NCI-H128 (cell line): Measurements from ENCODE around the gene IFNA5.

Experiments used
- DNase-seq: peaks from one replicate; lab custom pipeline; 2025; ENCODE audit not compliant: unreplicated experiment; lab: John Stamatoyannopoulos, UW

Gene IFNA5

DNA sequence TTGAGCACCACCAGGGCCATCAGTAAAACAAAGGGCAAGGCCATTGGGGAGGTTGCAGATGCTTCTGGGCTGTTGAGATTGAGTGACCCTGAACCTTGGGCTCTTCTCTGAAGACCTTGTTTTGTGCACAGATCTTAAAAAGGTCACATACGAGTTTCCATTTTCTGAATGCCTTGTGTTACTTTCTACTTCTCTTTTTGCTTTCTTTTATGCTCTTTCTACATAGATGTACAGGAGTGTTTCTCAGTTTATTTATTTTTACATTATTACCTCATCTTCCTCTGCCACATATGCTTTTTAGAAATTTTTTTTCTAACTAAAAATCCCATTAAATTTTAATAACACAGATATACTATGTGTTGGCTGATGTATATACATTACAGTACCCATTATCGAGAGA is at the start of gene IFNA5:
IFNA5 (minus strand) TSS at position 101 of the 400 bp plus-strand sequence; CDS start at position 44, 57 bp downstream.
- DNase-seq = no peak

DNA sequence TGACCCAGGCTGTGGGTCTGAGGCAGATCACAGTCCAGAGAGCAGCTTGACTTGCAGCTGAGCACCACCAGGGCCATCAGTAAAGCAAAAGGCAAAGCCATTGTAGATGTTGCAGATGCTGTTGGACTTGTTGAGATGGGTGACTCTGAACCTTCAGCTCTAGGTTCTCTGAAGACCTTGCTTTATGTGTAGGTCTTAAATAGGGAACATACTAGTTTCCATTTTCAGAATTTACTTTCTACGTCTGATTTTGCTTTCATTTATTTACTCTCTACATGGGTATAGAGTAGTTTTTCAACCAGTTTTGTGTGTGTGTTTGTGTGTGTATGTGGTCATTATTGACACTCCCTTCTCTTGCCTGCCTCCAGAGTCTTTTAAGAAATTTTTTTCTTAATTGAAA is 45.7 kb upstream of the IFNA5 start, which contains the start of gene IFNA6:
IFNA6 (minus strand) TSS at position 101 of the 400 bp plus-strand sequence; CDS start at position 101, 0 bp downstream.
- DNase-seq = no peak

DNA sequence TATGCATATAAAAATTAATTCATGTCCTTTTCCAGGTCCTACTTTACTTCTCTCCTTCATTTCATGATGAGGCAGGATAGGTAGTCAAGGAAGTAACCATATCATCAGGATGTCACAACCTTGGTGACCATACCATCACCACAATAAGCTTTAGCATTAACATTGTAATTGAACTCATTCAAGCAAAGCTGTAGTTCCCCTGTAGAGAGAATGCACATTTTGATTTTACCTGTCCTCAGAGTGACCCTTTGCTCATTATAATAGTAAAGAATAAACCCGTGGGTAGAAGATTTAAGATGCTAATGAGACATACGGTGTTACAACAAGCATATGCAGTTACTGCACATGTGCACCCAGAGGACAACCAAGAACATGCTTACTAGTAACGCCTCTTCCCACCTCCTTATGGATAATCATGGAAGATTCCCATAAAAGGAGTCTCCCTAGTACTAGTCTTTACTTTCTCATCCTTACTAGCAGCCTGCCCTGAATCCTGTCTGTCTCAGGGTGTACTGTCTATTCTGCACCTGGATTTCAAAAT is 43.4 kb upstream of the IFNA5 start:
- DNase-seq = no peak

DNA sequence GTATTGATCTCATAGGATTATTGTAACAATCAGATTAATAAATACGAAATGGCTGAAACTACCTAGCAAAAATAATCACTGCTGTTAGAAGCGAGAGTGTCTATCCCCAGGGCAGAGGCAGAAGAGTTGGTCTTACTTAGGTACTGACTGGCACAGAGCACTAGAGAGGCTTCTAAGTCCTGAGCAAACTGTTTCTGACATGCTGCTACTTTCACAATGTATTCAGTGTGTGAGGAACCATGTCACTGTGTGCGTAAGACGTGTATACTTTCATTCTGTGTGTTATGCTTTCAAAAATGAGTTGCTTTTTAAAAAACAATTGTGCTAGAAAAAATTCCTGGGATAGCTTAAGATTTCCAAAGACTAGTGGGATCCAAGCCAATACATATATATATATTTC is 35.6 kb upstream of the IFNA5 start:
- DNase-seq = no peak

DNA sequence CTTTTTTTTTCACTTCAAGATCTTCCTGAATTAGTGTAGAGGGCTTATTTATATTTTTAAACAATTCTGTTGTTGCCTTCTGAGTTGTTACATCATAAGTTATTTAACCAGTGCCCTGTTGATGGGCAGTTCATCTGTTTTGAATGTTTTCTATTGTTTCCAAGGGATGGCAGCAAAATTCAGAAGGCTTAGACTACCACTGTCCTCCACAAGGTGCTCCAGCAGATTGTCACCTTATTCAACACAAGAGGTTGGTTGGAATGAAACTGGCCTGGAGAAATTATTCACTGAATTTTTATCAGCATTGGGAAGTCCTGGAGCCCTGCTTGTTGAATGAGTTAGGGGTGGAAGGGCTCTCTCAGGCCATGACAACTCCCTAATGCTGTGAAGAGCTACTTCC is 31.3 kb upstream of the IFNA5 start:
- DNase-seq = no peak

DNA sequence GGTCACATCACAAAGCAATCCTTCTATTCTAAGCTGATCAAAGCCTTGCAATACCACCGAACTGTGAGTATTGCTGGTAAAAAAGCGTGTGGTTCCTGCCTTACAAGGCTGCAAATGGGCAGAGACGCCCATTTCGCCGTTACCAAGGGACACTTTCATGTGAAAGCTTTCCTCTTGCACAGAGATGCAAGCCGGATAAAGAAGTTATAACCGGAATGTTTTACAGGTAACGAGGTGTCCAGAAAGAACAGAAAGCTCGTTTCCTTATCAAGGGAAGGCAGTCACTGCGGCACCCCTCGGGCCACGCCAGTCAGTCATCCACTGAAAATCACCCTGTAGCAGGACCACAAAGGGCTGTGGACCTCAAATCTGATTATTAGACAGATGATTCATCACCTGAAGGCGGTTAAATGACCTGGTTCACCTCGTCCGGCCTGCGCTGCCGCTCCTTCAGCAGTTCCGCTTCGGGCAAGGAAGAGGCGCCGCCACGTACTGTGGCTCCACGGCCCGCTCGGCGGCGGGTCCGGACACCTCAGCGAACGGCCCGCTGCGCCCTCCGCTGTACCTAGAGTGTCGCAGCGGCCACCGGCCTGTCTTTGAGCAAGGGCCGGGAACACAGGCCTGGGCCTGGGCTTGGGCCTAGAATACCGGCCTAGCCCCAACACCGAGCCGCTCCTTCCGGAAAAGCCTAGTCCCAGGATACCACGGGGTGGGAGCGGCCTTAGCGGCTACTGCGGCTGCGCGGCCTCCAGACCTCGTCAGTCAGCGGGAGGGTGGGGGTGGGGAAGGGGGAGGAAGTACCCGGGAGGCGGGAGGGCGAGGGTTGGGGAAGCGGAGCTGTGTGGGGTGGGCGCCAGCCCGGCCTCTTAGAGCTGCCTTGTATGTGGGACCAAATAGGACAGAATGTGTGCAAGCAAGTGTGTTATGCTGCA is 29.9 kb upstream of the IFNA5 start, which contains the start of gene KLHL9:
KLHL9 (minus strand) TSS at position 704 of the 932 bp plus-strand sequence; CDS start at position 159, 545 bp downstream.
- peak; percentile 74 for DNase-seq

DNA sequence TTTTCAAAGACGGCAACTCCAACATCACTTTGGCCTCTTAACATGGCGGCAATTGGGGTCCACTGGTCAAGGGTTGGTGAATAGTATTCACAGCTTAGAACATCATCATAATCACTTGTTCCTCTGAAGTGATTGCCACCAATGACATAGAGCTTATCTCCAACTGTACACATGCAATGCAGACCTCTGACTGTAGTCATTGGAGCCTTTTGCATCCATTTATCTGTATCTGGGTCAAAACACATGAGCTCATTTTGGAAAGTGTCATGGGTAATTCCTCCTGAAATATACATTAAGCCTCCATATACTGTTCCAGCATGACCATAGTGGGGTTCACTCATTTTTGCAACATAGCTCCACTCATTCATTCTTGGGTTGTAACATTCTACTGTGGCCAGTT is 28.1 kb upstream of the IFNA5 start:
- no peak for DNase-seq

DNA sequence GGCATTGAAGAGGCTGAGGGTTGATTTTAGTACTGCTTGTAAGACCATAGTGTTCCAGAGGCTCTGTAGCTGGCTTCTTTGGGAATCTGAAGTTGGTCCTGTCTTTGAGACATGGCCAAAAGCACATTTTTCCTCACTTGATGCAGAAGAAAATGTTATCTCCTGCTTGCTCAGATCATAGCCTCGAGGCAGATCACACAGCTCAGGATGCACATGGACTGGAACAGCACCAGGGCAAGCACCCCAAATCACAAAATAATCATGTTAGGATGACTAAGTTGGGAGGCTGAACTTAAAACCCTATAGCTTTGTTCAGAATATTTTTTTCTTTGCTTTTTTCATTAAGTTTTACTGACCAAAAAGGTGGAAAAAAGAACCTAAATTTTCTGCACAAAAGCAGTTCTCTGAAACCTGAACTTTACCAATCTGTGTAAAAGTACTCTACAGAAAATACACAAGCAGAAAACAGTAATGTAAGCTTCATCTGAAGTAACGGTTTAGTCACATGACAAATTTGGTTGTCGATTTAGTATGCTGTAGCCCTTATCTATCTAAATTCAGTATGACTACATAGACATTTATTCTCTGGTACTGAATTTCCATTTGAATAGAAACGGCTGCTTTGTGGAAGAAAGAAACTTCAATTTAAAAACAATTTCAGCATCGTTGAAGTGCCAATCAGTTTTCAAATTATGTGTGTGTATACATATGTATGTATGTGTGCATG is 26.7 kb upstream of the IFNA5 start:
- no peak for DNase-seq

DNA sequence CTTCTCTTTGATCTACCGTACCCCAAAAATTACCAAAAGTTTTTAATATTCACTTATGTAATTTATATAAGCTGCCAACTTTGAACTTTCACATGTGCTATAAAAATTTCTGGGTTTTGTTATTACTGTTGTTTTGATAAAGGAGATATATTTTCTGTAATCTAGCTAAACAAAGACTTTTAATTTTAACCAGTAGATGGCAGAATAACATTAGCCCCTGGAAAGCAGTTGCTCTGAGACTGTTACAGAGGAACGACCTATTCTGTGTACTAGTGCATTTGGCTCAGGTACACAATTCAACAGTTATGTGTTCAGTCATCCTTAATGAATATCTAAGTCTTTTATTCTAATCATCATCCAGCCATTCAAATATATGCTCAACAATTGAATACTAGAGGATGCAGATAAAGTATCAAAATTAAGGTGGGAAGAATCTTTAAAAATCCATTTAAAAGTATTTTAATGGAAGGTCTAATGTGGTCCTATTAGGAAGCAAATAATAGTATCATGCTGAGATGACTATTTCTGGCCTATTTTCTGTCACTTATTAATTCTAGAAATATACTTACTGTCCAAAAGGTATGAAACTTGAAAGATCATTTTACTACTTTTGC is 21.5 kb upstream of the IFNA5 start:
- no peak for DNase-seq

DNA sequence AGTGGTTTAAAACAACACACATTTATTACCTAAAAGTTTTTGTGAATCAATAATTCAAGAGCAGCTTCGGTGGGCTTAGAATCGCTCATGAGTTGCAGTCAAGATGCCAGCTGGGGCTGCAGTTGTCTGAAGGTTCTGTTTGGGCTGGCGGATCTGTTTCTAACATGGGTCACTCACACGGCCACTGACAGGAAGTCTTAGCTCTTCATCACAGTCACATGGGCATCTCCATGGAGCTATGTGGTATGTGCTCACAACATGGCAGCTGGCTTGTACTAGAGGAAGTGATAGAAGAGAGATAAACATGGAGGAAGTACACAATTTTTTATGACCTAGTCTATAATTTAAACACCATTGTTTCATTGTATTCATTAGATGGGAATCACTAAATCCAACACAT is 18.9 kb upstream of the IFNA5 start:
- no peak for DNase-seq

DNA sequence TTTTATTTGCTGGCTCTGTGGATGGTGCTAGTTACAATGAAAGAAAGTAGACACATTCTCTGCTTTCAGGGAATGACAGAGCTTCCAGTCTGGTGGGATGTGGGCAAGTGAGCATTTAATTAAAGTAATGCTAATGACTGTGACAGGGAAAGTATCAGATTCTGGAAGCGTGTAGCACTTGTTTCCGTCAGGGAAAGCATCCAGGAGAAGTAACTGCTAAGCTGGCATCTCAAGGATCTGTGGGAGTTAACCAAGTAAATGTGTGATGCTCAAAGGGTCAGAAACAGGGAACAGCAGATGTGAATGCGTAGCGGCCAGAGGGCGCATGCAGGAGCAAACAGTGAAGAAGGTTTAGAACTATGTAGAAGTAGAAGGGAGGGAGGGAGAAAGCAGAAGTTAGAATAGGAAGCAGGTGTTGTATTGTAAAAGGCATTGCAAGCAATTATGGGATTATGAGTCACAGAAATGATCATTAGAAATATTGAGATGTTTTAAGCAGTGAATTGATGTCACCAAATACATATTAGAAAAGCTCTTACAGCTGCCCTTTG is 17.9 kb upstream of the IFNA5 start:
- no peak for DNase-seq

DNA sequence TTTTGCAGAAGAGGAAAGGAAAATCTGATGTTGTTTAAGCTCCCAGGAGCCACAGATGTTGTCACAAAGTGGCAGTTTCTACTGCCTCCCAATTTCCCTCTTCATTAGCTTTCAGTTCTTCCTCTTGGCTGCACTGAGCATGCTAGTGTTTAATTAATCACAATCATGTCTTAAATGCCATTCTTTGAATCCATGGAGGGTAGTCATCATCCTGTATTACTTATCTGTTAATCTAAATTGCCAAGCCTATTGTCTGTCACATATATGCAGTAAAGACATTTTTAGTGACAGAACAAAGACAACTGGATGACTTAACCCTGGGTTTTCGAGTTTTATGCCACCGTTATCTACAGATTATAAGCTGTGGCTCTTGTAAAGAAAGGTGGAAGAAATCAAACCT is 15.4 kb upstream of the IFNA5 start:
- no peak for DNase-seq

DNA sequence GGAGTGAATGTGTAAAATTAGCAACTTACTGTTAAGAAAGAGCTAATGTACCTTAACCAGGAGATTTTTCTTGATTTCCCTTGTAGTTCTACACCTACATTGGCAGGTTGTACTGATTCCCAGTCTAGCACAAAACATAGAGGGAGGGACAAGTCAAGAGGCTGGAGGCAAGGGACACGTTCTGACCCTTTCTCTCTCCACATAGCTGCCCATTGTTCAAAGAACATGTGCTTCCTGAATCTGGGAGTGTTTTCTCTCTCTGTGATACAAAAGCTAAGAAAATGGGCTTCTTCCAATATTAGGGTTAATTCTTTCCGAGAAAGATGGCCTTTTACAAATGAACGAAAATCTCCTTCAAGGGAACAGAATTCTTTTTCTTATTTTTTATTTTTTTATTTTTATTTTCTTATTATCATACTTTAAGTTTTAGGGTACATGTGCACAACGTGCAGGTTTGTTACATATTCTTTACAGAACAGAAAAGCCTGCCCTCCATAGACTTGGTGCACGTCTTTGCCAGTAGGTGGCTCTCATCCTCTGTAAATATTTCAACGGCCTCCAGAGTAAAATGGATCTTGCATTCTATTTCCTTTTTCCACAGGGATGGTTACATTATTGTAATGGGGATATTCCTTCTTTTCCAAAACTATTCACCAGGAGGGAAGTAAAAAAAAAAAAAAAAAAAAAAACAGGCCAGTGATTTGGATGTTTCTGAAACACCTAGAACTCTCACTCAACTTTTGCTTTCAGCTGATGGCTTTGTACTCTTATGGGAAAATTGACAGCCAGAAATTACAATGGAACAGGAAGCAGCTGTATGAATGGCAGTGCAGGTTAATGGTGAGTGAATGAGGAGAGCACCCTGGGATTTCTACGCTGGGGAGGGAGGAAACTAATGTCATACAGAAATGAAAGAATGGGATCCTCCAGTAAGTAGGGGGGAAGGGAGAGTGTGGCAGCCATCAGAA is 13.1 kb upstream of the IFNA5 start:
- DNase-seq = no peak

DNA sequence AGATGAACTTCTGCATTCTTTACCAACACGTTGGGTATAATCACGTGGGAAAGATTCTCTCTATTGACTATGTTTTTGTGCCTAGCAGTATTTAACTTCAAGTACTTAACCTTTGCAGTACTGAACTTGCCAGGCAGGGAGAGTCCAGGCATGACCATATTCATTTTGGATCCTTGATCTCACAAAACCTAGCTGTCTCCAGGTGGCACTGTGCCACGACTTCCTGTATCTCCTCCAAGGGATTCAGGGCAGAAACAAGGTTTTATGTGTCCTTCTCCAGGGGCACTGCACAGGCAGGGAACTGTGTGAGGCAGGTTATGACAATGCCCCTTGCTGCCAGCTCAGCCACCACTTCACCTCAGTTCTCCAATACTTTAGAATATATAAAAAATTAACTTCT is 11.7 kb upstream of the IFNA5 start:
- no peak for DNase-seq

DNA sequence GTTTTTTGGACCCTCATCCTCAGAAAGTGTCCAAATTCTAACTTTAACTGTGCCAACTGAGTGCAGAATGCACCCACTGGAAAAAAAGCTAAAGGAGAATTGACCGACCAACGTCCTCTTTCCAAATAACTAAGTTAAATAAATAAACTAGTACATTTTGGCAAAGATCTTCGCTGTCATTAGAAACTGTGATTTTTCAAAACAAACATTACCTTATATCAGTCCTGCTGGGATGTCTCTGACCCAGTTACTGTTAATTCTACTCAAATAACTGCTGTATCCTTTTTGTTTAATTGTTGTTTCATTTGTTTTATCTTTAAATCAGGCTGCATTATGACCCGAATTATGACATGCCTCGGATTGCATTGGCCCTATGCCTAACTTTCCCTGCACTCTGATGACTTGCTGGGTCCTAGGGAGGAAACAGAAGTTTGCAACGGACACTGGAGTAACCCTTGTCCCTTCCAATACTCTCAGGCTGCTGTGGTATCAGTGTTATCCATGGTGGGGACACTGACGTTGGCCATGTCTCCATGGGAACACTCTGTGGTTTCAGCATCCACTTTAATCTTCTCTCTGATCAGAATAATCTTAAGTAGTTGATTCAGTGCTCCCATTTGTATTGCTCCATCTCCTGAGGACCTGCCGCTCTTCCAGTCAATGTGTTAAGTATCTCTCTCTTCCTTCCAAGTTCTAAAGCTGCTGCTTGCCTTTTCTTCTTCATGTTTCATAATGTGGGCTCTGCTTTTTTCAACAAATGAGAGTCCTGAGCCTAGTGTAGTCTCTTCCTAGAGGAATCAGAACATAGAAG is 11.1 kb upstream of the IFNA5 start:
- DNase-seq = no peak

DNA sequence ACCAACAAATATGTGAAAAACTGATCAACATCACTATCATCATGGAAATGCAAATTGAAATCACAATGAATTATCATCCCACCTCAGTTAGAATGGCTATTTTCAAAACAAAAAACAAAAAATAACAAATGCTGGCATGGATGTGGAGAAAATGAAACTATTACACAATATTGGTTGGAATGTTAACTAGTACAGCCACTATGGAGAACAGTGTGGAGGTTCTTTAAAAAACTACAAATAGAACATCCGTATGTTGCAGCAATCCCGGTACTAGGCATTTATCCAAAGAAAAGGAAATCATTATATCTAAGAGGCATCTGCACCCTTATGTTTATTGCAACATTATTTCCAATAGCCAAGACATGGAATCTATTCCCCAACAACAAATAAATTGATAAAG is 9.0 kb upstream of the IFNA5 start:
- DNase-seq = no peak

DNA sequence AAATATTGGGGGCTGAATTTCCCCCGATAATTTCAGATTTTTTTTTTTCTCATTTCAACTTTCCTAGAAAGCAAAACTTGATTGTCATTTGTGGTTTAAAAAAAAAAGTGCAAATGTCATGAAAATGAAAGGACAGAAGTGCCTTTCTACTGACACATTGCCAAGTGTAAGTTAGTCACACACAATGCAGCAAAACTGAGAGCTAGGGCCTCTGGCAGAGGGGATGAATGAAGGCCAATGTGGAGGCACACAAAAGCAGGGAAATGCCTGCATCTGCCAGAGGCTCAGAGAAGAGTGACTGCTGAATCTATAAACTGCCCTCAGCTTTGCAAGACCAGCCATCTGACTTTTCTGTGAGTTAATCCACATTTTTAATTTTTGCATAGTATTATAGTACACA is 6.8 kb upstream of the IFNA5 start:
- no peak for DNase-seq

DNA sequence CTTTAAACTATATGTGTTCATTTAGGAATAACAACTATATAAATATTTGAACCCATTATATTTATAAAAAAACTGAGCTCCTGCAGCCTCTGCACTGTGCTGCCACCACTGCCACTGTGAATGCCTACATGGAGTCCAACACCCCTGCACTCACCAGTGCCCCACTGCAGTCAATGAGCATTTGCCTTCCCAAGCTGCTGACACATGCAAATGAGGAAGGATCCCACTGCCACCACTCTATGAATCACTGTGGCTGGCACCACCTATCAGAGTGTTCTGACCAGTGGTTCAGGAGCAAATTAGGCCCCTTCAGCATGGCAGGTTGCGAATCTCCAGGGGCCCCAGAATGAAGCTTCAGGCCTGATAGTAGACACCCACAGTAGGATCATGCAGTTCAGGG is 9.1 kb downstream of the IFNA5 start:
- no peak for DNase-seq
